ENCODE measurements around the gene KHSRP.

The KHSRP gene

DNA sequence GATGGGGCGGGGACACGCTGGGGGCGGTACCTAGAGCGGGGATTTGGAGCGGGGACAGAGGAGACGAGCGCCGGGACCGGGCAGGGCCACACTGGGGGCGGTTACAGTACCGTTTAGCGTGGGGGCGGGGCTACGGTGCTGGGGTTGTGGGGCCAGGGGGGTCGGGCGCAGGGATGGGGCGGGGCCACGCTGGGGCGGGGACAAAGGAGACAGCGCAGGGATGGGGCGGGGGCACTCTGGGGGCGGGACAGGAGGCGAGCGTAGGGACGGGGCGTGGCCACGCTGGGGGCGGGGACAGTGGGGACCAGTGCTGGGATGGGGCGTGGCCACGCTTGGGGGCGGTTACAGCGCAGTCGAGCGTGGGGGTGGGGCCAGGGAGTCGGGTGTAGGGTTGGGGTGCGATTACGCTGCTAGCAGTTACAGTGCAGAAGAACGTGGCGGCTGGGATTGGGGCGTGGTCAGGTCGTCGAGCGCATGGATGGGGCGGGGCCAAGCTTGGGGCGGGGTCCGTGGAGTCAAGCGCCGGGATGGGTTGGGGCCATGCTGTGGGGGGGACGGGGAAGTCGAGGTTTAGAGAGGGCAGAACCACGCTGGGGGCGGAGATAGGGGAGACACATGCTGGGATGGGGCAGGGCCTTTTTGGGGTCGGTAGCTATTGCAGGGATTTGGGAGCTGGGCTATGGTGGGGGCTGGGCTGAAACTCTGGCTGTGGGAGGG is 51.4 kb downstream of the KHSRP start:
- CTCF ChIA-PET = interaction anchor here (0.7 to 1.1 kb wide), 4 partner anchors 10 to 386 kb away, joined by 3 to 5 read pairs (median 4); no protein-coding TSS in a partner anchor
- POLR2A ChIA-PET = interaction anchor here (1.0 to 1.7 kb wide), 3 partner anchors 12 to 20 kb away, joined by 4 to 17 read pairs (median 9); partner anchors contain the start of genes CLPP and GTF2F1
- H3K4me3 ChIP-seq (ENCODE audit: low read depth, low read length) = peak overlapping the region; percentile 85

DNA sequence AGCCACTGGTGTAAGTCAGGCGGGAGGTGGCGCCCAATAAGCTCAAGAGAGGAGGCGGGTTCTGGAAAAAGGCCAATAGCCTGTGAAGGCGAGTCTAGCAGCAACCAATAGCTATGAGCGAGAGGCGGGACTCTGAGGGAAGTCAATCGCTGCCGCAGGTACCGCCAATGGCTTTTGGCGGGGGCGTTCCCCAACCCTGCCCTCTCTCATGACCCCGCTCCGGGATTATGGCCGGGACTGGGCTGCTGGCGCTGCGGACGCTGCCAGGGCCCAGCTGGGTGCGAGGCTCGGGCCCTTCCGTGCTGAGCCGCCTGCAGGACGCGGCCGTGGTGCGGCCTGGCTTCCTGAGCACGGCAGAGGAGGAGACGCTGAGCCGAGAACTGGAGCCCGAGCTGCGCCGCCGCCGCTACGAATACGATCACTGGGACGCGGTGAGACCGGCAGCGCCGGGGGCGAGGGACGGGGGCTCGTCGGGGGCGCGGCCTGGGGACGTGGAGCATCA is 52.0 kb downstream of the KHSRP start, which contains the start of gene ALKBH7:
TSS of gene ALKBH7 (plus strand) at position 201 of the 502 bp plus-strand sequence. CDS start at position 228, 27 bp downstream.
- POLR2A ChIA-PET = interaction anchor here (0.6 to 1.7 kb wide), 7 partner anchors 12 to 364 kb away, joined by 3 to 17 read pairs (median 4); partner anchors contain the start of genes CLPP, GTF2F1 and KHSRP
- TF ChIP-seq, protein P1, sequence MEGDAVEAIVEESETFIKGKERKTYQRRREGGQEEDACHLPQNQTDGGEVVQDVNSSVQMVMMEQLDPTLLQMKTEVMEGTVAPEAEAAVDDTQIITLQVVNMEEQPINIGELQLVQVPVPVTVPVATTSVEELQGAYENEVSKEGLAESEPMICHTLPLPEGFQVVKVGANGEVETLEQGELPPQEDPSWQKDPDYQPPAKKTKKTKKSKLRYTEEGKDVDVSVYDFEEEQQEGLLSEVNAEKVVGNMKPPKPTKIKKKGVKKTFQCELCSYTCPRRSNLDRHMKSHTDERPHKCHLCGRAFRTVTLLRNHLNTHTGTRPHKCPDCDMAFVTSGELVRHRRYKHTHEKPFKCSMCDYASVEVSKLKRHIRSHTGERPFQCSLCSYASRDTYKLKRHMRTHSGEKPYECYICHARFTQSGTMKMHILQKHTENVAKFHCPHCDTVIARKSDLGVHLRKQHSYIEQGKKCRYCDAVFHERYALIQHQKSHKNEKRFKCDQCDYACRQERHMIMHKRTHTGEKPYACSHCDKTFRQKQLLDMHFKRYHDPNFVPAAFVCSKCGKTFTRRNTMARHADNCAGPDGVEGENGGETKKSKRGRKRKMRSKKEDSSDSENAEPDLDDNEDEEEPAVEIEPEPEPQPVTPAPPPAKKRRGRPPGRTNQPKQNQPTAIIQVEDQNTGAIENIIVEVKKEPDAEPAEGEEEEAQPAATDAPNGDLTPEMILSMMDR (IDR thresholded peaks at IDR 0.05; ENCODE audit: insufficient read depth, low read length, missing control alignments) = no peak
- peak within 1 kb of the TSS; percentile 85 for H3K4me3 ChIP-seq (ENCODE audit: low read depth, low read length)
- DNase-seq (ENCODE audit: low read depth, low spot score) = peak; percentile 99
- CTCF ChIA-PET = interaction anchor here (0.7 to 1.1 kb wide), 4 partner anchors 9 to 385 kb away, joined by 3 to 5 read pairs (median 4); no protein-coding TSS in a partner anchor

More for the DNA sequence above, 51.4 kb downstream of the KHSRP start:
- DNase-seq (ENCODE audit: low read depth, low spot score) = peak; percentile 85
- TF ChIP-seq, protein P1 (IDR thresholded peaks at IDR 0.05; ENCODE audit: insufficient read depth, low read length, missing control alignments) = no peak

DNA sequence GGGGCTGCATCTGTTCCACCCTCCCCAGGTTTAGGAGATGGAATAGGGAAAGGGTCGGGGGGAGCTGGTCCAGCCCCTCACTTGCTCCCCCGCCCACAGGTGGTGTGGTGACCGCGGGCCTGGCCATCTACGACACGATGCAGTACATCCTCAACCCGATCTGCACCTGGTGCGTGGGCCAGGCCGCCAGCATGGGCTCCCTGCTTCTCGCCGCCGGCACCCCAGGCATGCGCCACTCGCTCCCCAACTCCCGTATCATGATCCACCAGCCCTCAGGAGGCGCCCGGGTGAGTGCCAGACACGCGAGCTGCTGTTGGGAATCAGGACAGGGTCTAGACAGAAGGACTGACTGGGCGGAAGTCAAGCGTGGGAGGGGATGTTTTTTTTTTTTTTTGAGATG is 60.3 kb downstream of the KHSRP start:
- no peak overlapping the region for H3K4me3 ChIP-seq (ENCODE audit: low read depth, low read length)
- ChIA-PET CTCF (interaction anchor here (1.5 to 1.9 kb wide), 2 partner anchors 8 to 27 kb away, joined by 4 read pairs; partner anchors contain the start of gene ALKBH7), POLR2A (no interaction called here)
- no peak for DNase-seq (ENCODE audit: low read depth, low spot score)
- TF ChIP-seq, protein P1 (IDR thresholded peaks at IDR 0.05; ENCODE audit: insufficient read depth, low read length, missing control alignments) = no peak
